Skeletal muscle satellite cell (primary cell): Measurements from ENCODE around the gene RNF166.
A peak's percentile ranks its signal among the peaks of the same experiment; 100 is the strongest.

Source experiments
- H3K27me3 ChIP-seq: 2 replicates; pipeline ENCODE4 v1.7.0; 2013; ENCODE audit warnings: low read length; ENCODE audit not compliant: control insufficient read depth, insufficient read depth
- H3K36me3 ChIP-seq: 2 replicates; pipeline ENCODE4 v1.7.0; 2013; ENCODE audit warnings: mild to moderate bottlenecking, control low read depth, low read length; ENCODE audit not compliant: insufficient read depth
- H3K4me1 ChIP-seq: 2 replicates; pipeline ENCODE4 v1.7.0; 2013; ENCODE audit warnings: low read length; ENCODE audit not compliant: control insufficient read depth, insufficient read depth
- H3K4me2 ChIP-seq: 2 replicates; pipeline ENCODE4 v1.7.0; 2013; ENCODE audit warnings: mild to moderate bottlenecking, low read length
- H3K4me3 ChIP-seq: 2 replicates; pipeline ENCODE4 v1.7.0; 2013; ENCODE audit warnings: low read length
- H3K9ac ChIP-seq: 2 replicates; pipeline ENCODE4 v1.7.0; 2013; ENCODE audit warnings: mild to moderate bottlenecking, low read depth, low read length, moderate library complexity
- H3K9me3 ChIP-seq: replicated peaks from 2 replicates; pipeline ENCODE4 v1.7.0; 2013; ENCODE audit warnings: mild to moderate bottlenecking, control low read depth, low read length

RNF166 gene

DNA sequence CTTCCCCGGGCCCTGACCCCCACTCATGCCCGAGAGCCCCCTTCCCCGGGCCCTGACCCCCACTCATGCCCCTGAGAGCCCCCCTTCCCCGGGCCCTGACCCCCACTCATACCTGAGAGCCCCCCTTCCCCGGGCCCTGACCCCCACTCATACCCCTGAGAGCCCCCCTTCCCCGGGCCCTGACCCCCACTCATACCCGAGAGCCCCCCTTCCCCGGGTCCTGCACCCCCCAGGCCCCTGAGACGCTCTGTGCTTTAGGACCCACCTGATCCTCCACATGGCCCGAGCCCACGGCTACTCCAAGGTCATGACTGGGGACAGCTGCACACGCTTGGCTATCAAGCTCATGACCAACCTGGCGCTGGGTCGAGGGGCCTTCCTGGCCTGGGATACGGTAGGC, 6.8 kb upstream of the RNF166 start:
- H3K36me3 ChIP-seq: peaks cover 60% of the 10 kb centered on the region
- H3K27me3 ChIP-seq: no peaks in the 10 kb centered on the region
- no peaks in the 10 kb centered on the region for H3K4me1 ChIP-seq
- no peak overlapping the region for H3K9ac ChIP-seq
- H3K4me2 ChIP-seq: no peak overlapping the region
- no peak overlapping the region for H3K4me3 ChIP-seq
- no peaks in the 10 kb centered on the region for H3K9me3 ChIP-seq

- no peak overlapping the region for H3K4me2 ChIP-seq
- no peaks in the 10 kb centered on the region for H3K27me3 ChIP-seq
- H3K4me1 ChIP-seq: peaks cover 1% of the 10 kb centered on the region
- no peak overlapping the region for H3K9ac ChIP-seq
- peaks cover 54% of the 10 kb centered on the region for H3K36me3 ChIP-seq
- H3K4me3 ChIP-seq: no peak overlapping the region
- no peaks in the 10 kb centered on the region for H3K9me3 ChIP-seq
Measured at GRCh38 chr16:88712362-88712979, 6.3 kb upstream of the RNF166 start.

DNA sequence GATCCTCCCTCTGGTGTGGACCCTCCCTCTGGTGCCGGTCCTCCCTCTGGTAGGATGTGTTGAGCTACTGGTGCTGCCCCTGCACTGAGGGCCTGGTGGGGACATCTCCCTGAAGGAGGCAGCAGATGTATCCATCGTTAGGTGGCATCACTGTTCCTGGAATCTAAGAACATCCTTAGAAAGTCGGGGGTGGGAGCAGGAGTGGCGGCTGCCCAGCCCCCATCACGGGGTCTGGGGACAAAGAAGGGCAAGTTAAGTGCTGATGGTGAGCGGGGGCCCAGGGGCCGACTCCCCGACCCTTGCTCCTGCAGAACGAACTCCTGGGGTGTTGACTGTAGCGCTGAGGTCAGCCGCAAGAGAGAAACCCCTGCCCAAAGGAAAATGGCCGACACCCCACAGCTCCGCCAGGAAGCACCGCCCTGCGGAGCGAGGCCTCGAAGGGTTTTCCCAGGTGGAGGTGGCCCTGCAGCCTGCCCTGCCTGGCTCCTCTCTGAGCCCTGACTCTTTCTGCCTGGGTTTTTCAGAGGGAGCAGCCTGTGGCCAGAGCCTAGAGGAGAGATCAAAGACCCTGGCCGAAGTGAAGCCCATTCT, 5.6 kb upstream of the RNF166 start:
- no peaks in the 10 kb centered on the region for H3K9me3 ChIP-seq
- peaks cover 7% of the 10 kb centered on the region for H3K4me1 ChIP-seq
- H3K36me3 ChIP-seq: peaks cover 48% of the 10 kb centered on the region
- no peak overlapping the region for H3K9ac ChIP-seq
- H3K27me3 ChIP-seq: no peaks in the 10 kb centered on the region
- H3K4me2 ChIP-seq: no peak overlapping the region
- H3K4me3 ChIP-seq: no peak overlapping the region

DNA sequence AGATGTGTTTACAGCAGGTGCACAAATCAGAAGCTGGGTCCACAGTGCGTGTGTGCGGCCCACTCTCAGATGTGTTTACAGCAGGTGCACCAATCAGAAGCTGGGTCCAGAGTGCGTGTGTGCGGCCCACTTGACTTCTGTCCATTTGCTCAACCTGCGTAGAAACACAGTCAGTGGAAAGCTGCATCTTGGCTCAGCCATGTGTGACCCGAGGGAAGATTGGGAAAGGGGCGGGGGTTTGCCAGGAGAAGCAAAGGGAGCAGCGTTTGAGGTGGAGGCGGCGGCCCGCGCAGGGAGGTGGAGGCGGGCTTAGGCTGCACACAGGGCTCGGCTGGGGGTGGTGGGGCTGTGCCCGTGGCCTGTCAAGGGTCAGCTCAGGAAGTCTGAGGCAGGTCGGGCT, 4.3 kb upstream of the RNF166 start:
- Histone ChIP-seq H3K4me2 (no peak overlapping the region), H3K4me3 (no peak overlapping the region), H3K4me1 (peaks cover 8% of the 10 kb centered on the region), H3K27me3 (no peaks in the 10 kb centered on the region), H3K36me3 (peaks cover 35% of the 10 kb centered on the region), H3K9ac (no peak overlapping the region), H3K9me3 (no peaks in the 10 kb centered on the region)

DNA sequence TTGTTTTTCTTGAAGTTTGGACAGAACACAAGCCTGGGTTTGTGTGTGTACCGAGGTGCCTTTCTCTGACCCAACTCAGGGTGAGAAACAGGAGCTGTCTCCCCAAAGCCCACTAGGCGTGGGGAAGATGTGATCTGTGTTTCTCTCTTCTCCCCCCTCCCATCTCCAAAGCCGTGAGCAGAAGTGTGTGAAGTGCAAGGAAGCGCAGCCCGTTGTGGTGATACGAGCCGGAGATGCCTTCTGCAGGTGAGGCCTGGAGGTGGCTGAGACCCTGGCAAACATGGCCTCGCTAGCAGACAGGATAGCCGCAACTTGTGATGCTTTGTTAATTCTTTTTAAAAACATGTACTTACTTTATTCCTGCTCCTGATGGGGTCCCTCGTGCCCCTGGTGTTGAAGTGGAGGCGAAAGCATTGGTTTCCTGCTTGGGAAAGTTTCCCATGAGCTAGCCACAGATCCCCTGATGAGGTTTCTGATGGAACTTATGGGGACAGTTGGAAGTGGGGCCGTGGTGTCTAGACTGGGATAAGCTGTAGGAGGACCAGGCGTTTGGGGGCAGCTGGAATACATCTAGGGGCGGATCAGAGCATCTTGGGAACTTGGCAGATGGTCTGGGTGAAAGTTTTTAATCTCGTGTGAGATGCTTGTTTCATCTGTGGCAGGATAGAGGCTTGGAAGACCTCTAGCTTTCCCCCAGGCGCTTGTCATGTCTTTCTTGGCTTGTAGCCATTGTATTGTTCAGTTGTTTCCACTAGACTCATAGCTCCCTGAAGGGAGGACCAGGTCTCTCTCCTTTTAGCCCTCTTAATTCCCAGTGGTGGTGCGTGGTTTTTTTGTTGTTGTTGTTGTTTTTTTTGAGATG, 988 bp upstream of the RNF166 start:
- Histone ChIP-seq H3K27me3 (no peaks in the 10 kb centered on the region), H3K4me2 (peak overlapping the region; percentile 84), H3K9me3 (no peaks in the 10 kb centered on the region), H3K4me3 (peak overlapping the region; percentile 86), H3K36me3 (peaks cover 12% of the 10 kb centered on the region), H3K9ac (peak overlapping the region; percentile 82), H3K4me1 (peaks cover 22% of the 10 kb centered on the region)

- peaks cover 31% of the 10 kb centered on the region for H3K4me1 ChIP-seq
- H3K4me3 ChIP-seq: peak overlapping the region; percentile 86
Measured at GRCh38 chr16:88705801-88706228, 393 bp downstream of the RNF166 start.

GRCh38 chr16:88705076-88705684, 1.0 kb downstream of the RNF166 start:
- peaks cover 9% of the 10 kb centered on the region for H3K36me3 ChIP-seq
- H3K9me3 ChIP-seq: no peaks in the 10 kb centered on the region
- peaks cover 35% of the 10 kb centered on the region for H3K4me1 ChIP-seq
- peak overlapping the region; percentile 86 for H3K4me3 ChIP-seq
- no peaks in the 10 kb centered on the region for H3K27me3 ChIP-seq
- peak overlapping the region; percentile 82 for H3K9ac ChIP-seq
- peak overlapping the region; percentile 98 for H3K4me2 ChIP-seq

More at GRCh38 chr16:88705801-88706228, 393 bp downstream of the RNF166 start:
- no peaks in the 10 kb centered on the region for H3K9me3 ChIP-seq
- peak overlapping the region; percentile 82 for H3K9ac ChIP-seq
- peaks cover 11% of the 10 kb centered on the region for H3K36me3 ChIP-seq
- H3K4me2 ChIP-seq: peak overlapping the region; percentile 98
- H3K27me3 ChIP-seq: no peaks in the 10 kb centered on the region

GRCh38 chr16:88703486-88704309, 2.5 kb downstream of the RNF166 start:
- Histone ChIP-seq H3K36me3 (peaks cover 5% of the 10 kb centered on the region), H3K9me3 (no peaks in the 10 kb centered on the region), H3K4me3 (no peak overlapping the region), H3K9ac (no peak overlapping the region), H3K4me1 (peaks cover 35% of the 10 kb centered on the region), H3K4me2 (no peak overlapping the region), H3K27me3 (no peaks in the 10 kb centered on the region)

DNA sequence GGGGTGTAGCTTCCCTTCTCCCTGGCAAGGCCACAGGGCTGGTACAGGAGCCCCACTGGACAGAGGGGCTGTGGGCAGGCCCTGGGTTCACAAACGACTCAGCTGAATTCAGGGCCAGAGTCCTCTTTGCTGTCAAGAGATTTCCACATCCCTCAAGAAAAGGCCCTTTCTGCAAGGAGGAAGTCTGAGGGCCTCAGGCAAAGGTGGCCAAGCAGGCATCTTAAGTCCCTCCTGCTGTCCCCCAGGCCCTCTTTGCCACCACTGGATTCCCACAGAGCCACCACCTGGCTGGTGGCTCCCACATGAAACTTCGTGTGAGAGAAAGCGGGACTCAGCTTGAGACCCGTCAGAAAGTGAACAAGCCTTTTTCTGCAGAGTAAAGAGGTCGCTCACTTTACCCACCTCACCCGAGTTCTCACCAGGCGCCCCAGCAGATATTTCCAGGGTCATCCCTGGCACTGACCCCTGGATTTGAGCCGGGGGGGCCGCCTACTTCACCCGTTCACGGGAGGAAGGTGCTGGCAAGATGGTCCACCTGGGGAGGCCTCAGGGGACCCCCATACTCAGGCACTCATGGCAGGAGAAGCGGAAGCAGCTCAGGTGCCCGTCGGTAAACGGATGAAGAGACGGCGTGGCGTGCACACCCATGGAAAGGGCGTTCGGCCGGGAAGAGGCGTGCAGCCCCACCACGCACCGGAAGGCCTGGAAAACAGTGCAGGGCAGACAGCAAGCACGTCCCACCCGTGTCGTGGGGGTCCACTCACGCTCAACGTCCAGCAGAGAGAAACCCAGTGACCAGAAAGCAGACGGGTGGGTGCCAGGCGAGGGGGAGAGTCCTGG, 3.6 kb downstream of the RNF166 start:
- Histone ChIP-seq H3K36me3 (peaks cover 8% of the 10 kb centered on the region), H3K9me3 (no peaks in the 10 kb centered on the region), H3K4me1 (peaks cover 35% of the 10 kb centered on the region), H3K4me3 (no peak overlapping the region), H3K27me3 (no peaks in the 10 kb centered on the region), H3K9ac (no peak overlapping the region), H3K4me2 (no peak overlapping the region)

DNA sequence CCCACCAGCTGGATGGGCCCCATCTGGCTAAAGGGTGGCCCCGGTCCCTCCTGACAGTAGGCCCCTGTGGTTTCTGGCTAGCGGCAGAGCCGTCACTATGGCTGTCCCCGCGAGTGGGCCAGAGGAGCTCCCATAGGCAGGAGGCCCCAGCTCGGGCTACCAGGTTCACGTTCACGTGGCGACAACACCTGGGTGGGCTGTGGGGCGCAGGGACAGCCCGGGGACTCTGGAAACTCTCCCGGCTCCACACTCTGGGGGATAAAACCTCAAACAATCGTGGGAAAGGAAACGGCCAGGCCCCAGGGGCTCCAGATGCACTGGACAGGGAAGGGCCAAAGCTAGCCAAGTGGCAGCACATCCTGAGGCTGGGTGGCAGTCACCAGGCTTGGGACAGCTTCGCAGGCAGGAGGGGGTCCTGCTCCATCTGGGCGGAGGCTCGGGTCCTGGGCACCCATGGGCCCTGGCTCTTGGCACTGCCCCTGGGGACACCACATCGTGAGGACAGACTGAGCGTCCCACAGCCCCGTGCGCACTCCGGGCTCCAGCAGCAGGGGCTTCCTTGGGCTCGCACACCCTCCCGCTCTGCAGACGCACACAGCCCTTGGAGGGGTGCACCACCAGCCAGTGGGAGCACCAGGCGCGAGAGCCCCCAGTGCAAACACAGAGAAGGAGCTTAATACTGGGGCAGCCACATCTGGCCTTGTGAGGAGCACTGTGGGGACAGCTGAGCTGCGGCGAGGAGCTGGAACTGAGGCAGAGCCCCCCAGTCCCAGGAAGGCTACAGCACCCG, 4.4 kb downstream of the RNF166 start:
- H3K9me3 ChIP-seq: no peaks in the 10 kb centered on the region
- peak overlapping the region; percentile 41 for H3K4me2 ChIP-seq
- H3K4me3 ChIP-seq: no peak overlapping the region
- H3K27me3 ChIP-seq: no peaks in the 10 kb centered on the region
- H3K9ac ChIP-seq: no peak overlapping the region
- peaks cover 28% of the 10 kb centered on the region for H3K4me1 ChIP-seq
- peaks cover 8% of the 10 kb centered on the region for H3K36me3 ChIP-seq
